NCI-H82 (cell line): Measurements from ENCODE around the gene LRCH4.
"Not testable (repeated sequence)": the region's sequence is repeated elsewhere in the genome, so short reads cannot be mapped to it uniquely, and the experiment has no call there.

Experiments
- DNase-seq: peaks from one replicate; lab custom pipeline; 2025; lab: John Stamatoyannopoulos, UW

The LRCH4 gene

DNA sequence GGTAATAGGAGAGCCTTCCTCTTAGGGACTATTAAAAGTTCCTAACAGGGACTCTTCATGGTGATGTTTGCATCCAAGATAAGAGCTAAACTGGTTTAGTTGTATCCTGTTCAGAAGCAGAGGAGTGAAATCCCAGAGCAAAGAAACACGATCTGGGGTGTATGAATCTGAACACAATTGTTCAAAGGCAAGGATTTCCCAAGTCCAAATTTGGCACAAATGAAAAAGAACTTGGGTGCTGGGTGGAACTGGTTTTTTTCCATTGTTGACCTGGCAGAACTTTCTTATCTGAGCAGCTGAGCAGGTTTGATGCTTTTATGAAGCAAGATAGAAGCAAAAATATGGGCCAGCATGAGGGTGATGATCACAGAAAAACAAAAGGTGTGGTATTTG, 41.0 kb downstream of the LRCH4 start:
- DNase-seq: no peak

DNA sequence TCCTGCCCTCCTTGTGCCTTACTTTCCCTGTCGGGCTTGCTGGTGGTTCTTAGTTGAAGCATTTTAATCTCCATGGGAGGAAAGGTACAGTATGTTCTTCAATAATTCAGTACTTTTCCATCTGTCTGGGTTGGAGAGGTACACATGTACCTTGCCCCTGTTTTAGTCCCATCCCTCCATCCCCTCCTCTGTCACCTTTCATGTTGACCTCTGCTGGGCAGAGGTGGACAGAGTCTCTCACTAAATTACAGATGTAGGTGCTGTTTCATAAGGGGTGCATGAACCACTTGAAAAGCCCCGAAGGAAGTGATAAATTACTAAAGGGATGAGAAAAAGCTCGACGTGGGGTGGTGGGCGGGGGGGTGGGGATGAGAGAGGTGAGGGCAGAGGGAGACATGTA, 41.5 kb downstream of the LRCH4 start:
- DNase-seq: no peak

DNA sequence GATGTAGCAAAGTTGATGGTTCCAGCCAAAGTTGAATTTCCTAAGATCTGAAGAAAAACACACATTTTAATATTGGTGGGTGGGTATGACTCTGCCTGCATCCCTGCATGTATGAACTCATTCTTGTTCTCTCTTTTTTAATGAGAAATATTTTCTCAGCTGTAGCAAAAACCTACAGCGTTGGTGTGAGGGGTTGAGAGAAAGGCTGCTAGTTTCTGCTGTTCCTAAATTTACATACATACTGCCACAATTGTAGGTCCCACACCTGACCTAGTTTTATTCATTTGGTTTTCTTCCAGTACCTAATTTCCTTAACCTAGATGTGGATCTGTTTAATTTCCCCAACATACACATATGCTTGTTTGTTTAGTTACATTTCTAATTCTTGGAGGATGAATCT, 42.3 kb downstream of the LRCH4 start:
- DNase-seq: no peak

DNA sequence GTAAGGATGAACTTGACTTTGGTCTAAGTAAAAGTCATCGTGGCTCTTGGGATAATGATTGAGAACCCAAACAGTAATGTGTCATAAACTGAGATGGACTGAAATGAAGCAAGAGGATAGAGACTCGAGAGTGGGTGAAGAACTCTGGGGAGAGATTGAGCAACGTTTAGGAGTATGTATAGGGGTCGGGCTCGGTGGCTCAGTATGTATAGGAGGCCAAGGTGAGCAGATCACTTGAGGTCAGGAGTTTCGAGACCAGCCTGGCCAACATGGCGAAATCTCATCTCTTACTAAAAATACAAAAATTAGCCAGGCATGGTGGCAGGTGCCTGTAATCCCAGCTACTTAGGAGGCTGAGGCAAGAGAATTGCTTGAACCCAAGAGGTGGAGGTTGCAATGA, 44.6 kb downstream of the LRCH4 start:
- DNase-seq: not testable (repeated sequence)

DNA sequence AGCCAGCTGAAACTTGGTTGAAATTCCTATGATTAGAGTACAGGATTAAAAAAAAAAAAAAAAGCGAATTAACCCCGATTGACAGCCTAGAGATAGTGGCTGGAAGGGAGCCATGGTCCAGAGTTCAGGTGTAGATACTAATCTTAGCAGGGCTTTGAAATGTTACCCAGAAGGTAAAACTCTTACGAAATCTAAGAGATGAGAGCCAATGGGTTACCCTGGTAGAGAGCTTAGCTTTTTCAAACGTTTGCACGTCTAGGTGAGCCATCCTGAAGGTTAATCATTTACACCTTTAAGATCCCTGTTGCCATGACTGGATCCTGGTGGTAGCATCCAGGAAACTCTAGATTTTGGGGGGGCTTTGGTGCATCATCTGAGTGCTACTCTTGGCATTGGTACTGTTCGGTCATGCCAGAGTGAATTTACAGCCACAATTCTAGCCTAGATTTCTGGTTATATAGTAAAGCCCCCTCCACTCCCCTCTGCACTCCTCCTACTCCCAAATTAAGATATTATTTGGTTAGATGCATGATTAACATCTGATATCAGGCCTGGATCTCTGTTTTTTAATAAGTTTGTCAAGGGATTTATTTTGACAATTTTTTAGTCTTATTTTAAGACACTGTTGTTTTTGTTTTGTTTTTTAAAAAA, 45.7 kb downstream of the LRCH4 start:
- DNase-seq: no peak

DNA sequence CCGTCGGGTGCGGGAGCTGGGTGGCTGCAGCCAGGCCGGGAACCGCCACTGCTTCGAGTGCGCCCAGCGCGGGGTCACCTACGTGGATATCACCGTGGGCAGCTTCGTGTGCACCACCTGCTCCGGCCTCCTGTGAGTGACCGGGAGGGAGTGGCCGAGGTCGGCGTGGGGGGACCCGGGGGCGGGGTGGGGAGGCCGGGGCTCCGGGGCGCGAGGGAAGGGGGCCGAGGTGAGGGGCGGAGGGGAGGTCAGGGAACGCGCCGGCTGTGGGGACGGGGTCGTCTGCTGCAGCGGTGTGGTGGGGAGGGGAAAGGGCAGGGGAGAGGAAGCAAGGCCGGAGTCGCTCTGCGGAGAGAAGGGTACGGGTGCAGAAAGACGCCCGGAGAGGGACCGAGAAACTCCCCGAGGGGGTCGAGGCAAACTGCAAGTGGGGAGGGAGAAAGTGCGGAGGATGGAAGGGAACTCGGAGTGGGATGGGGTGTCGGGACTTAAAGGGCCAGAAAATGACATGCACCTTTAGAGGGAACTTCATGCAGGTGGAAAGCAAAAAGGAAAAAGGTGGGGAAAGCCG, 46.4 kb downstream of the LRCH4 start:
- DNase-seq: peak; percentile 17

DNA sequence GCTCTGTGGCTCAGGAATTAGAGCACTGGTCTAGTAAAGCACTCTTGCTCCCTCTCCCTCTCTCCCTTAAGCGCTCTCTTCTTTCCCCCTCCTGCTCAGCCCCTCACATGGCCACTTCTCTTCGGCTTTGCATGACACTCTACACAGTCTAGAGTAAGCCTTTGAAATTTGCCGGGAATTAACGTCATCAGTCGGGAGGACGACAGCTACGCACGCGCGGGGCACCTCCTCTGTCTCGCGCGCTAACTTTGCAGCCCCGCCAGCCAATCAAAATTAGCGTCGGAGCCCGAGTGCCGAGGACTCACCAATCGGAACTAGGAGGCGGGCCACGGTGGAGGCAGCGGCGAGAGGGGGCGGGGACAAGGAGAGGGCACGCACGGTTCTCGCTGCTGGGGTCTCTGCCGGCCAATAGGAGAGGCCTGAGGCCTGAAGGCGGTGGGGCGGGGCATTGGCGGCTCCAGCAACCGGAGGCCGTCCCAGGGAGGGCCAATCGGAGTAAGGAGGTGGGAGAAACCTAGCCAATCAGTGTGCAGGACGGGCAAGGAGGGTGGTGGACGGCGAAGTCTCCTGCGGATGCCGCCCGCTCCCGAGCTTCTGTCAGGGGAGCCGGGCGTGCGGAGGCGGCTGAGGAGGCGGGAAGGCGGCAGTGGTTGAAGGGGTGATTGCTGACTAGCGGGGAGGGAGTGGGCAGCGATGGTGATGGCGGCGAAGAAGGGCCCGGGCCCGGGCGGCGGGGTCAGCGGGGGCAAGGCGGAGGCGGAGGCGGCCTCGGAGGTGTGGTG, 47.1 kb downstream of the LRCH4 start, which contains the start of gene AGFG2:
Gene AGFG2, plus strand, starts transcription at position 550 of the 782 bp plus-strand sequence. Its CDS starts 144 bp downstream, at position 694.
- DNase-seq: peak; percentile 100

DNA sequence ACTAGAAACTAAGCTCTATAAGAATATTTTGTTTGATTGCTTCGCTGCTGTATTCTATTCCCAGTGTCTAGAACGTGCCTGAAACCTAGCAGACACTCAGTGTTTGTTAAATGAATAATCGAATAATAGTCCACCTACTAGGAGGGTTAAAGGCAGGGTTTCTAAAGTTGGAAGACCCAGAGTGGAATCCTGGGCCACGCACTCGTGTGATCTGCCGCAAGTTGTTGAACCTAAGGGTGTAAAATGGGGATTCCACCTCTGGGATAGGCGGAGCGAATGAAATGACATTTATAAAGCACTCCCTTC, 47.6 kb downstream of the LRCH4 start:
- DNase-seq: no peak

DNA sequence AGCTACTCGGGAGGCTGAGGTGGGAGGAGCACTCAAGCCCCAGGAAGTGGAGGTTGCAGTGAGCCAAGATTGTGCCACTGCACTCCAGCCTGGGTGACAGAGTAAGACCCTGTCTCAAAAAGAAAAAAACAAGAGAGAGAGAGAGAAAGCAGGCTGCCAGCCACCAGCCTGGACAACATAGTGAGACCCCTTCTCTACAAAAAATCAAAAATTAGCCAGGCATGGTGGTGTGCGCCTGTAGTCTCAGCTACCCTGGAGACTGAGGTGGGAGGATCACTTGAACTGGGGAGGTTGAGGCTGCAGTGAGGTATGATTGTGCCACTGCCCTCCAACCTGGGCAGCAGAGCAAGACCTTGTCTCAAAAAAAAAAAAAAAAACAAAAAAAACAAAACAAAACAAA, 49.2 kb downstream of the LRCH4 start:
- not testable (repeated sequence) for DNase-seq

DNA sequence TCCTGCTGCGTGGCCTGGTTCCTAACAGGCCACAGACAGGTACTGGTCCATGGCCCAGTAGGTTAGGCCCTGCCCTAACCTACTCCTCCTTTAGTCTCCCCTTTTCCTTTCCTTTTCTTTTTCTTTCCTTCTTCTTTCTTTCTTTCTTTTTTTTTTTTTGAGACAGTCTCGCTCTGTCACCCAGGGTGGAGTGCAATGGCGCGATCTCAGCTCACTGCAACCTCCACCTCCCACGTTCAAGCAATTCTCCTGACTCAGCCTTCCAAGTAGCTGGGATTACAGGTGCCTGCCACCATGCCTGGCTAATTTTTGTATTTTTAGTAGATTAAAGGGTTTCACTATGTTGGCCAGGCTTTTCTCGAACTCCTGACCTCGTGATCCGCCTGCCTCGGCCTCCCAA, 49.9 kb downstream of the LRCH4 start:
- DNase-seq: not testable (repeated sequence)

DNA sequence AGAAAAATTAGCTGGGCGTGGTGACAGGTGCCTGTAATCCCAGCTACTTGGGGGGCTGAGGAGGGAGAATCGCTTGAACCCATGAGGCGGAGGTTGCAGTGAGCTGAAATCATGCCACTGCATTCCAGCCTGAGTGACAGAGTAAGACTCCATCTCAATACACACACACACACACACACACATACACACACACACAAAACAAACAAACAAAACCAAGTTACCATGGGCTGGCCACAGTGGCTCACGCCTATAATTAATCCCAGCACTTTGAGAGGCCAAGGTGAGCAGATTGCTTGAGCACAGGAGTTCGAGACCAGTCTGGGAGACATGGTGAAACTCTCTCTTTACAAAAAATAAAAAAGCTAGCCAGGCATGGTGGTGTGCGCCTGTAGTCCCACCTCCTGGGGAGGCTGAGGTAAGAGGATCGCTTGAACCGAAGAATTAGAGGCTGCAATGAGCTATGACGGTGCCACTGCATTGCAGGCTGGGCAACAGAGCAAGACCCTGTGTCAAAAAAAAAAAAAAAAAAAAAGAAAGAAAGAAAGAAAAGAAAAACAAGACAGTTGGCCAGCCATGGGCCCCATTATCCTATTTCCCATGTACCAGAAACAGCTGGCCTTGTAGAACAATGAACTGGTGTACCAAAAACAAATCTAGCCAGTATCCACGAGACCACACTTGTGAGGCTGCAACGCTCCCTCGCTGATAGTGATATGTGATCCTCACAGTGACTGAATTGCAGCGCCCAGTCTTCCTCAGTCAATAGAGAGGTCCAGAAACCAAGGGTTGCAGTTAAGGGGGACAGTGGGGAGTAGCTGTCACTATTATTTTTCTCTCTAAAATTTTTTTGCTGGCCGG, 53.5 kb downstream of the LRCH4 start:
- no peak for DNase-seq

DNA sequence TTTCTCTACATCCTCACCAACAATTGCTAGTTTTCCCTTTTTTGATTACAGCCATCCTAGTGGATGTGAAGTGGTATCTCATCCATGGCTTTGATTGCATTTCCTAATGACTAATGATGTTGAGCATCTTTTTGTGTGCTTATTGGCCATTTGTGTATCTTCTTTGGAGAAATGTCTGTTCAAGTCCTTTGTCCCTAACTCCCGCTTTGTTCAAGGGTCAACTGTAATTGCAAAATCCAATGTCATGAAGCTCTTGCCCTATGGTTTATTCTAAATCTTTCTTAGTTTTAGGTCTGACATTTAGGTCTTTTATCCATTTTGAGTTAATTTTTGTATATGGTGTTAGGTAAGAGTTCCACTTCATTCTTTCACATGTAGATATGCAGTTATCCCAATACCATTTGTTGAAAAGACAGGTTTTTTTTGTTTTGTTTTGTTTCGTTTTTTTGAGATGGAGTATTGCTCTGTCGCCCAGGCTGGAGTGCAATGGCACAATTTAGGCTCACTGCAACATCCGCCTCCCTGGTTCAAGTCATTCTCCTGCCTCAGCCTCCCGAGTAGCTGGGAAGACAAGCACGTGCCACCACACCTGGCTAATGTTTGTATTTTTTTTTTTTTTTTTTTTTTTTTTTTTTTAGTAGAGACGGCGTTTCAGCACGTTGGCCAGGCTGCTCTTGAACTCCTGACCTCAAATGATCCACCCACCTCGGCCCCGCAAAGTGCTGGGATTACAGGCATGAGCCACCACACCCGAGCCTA, 57.6 kb downstream of the LRCH4 start:
- DNase-seq: not testable (repeated sequence)
